Measurements from ENCODE around the gene NUP93. TPM values are rescaled to one million over a fixed set of nuclear protein-coding genes. Genes with fewer than 3 reads are reported as not detected.

Gene NUP93
- total and polyA plus RNA-seq, 2 donors (not counting 3 experiments of a cell fraction or from before 2014, with no cell fraction given), result 62.3 to 124 TPM

- CTCF ChIA-PET, result interaction anchor here (0.9 kb wide), 1 partner anchor 177 kb away, joined by 3 read pairs; no protein-coding TSS in a partner anchor
- Histone ChIP-seq H3K4me3 (replicated peaks in 1 of 3; ENCODE audit: insufficient read depth in 1 of 3, low read depth in 1 of 3, low read length in 3 of 3) (no peak overlapping the region), H3K9me1 (replicated peaks; ENCODE audit: control insufficient read depth, extremely low read depth, insufficient read depth, low read length) (no peaks in the 10 kb centered on the region), H3K4me1 (ENCODE audit: control insufficient read depth, extremely low read depth, insufficient read depth, low read length) (peaks cover 14% of the 10 kb centered on the region), H3K27me3 (ENCODE audit: control insufficient read depth in 2 of 2, insufficient read depth in 2 of 2, low read length in 2 of 2) (no peaks in the 10 kb centered on the region), H3K79me2 (ENCODE audit: control insufficient read depth, insufficient read depth, low read length) (peaks cover 86% of the 10 kb centered on the region), H3K9me3 (replicated peaks; ENCODE audit: control insufficient read depth, insufficient read depth, low read length) (no peaks in the 10 kb centered on the region), H2AFZ (ENCODE audit: low read depth, low read length) (no peak overlapping the region), H3K9ac (replicated peaks; ENCODE audit: extremely low read depth, insufficient read depth, low read length) (no peak overlapping the region), H3K36me3 (ENCODE audit: control insufficient read depth in 2 of 2, extremely low read depth in 1 of 2, insufficient read depth in 2 of 2, low read length in 2 of 2) (no peaks in the 10 kb centered on the region), H3K27ac (ENCODE audit: insufficient read depth, low read depth, low read length) (no peak overlapping the region), H4K20me1 (replicated peaks; ENCODE audit: control insufficient read depth, extremely low read depth, insufficient read depth, low read length) (no peaks in the 10 kb centered on the region), H3K4me2 (ENCODE audit: insufficient read depth, low read length) (no peak overlapping the region)
- POLR2A ChIA-PET, result no interaction called here
- no peak for TF ChIP-seq POLR2A (IDR thresholded peaks at IDR 0.05; ENCODE audit: low read depth, low read length)
- DNase-seq (ENCODE audit: low read depth, low spot score) (no peak), FAIRE-seq (peak; percentile 37)
- dilution Hi-C loops (cut with MboI; ENCODE audit: extremely low pct_ligation_motif_present, low sequenced_read_pairs) (no loop called here), intact Hi-C loops (cut with micrococcal nuclease) (no loop called here)
- no TSS peak for BruUV-seq (replicated peaks)
Measured at GRCh38 chr16:56734429-56734828, 4.5 kb downstream of the NUP93 start.

GRCh38 chr16:56736476-56736875 is 6.5 kb downstream of the NUP93 start:
- Histone ChIP-seq H3K79me2 (ENCODE audit: control insufficient read depth, insufficient read depth, low read length) (peaks cover 71% of the 10 kb centered on the region), H3K9me3 (replicated peaks; ENCODE audit: control insufficient read depth, insufficient read depth, low read length) (no peaks in the 10 kb centered on the region), H3K4me3 (replicated peaks in 1 of 3; ENCODE audit: insufficient read depth in 1 of 3, low read depth in 1 of 3, low read length in 3 of 3) (no peak overlapping the region), H2AFZ (ENCODE audit: low read depth, low read length) (no peak overlapping the region), H3K36me3 (ENCODE audit: control insufficient read depth in 2 of 2, extremely low read depth in 1 of 2, insufficient read depth in 2 of 2, low read length in 2 of 2) (no peaks in the 10 kb centered on the region), H4K20me1 (replicated peaks; ENCODE audit: control insufficient read depth, extremely low read depth, insufficient read depth, low read length) (no peaks in the 10 kb centered on the region), H3K27ac (ENCODE audit: insufficient read depth, low read depth, low read length) (no peak overlapping the region), H3K4me1 (ENCODE audit: control insufficient read depth, extremely low read depth, insufficient read depth, low read length) (peaks cover 4% of the 10 kb centered on the region), H3K9ac (replicated peaks; ENCODE audit: extremely low read depth, insufficient read depth, low read length) (no peak overlapping the region), H3K4me2 (ENCODE audit: insufficient read depth, low read length) (no peak overlapping the region), H3K9me1 (replicated peaks; ENCODE audit: control insufficient read depth, extremely low read depth, insufficient read depth, low read length) (no peaks in the 10 kb centered on the region), H3K27me3 (ENCODE audit: control insufficient read depth in 2 of 2, insufficient read depth in 2 of 2, low read length in 2 of 2) (no peaks in the 10 kb centered on the region)
- intact Hi-C loops (cut with micrococcal nuclease), result no loop called here
- FAIRE-seq (no peak), DNase-seq (ENCODE audit: low read depth, low spot score) (no peak)
- ChIA-PET POLR2A (no interaction called here), CTCF (no interaction called here)
- BruUV-seq (replicated peaks), result no TSS peak
- TF ChIP-seq JUN (IDR thresholded peaks at IDR 0.05; ENCODE audit: borderline replicate concordance, insufficient read depth, insufficient read length, low read depth) (no peak), EZH2 (IDR thresholded peaks at IDR 0.05; ENCODE audit: borderline replicate concordance, low read depth, low read length, severe bottlenecking) (no peak), MYC (IDR thresholded peaks at IDR 0.05; ENCODE audit: low read depth, low read length) (no peak), GATA2 (IDR thresholded peaks at IDR 0.05; ENCODE audit: insufficient read depth, insufficient read length, low read depth, low read length) (no peak), CTCF (IDR thresholded peaks at IDR 0.05; ENCODE audit: extremely low read depth in 1 of 2, insufficient read depth in 1 of 2, low read depth in 1 of 2, low read length in 2 of 2) (no peak), FOS (IDR thresholded peaks at IDR 0.05; ENCODE audit: borderline replicate concordance, insufficient read depth, low read length) (no peak), POLR2A (IDR thresholded peaks at IDR 0.05; ENCODE audit: low read depth, low read length) (no peak), MAX (IDR thresholded peaks at IDR 0.05; ENCODE audit: insufficient read depth, insufficient read length) (no peak), POLR2AphosphoS5 (IDR thresholded peaks at IDR 0.05; ENCODE audit: insufficient read depth, low read depth, low read length) (no peak)
- dilution Hi-C loops (cut with MboI; ENCODE audit: extremely low pct_ligation_motif_present, low sequenced_read_pairs), result no loop called here
